HUES6 (cell line): ENCODE data around the gene PARP16.

Source experiments
- H3K27ac ChIP-seq: 2 replicates; pipeline ENCODE4 v1.7.0; 2013; ENCODE audit warnings: low read depth, mild to moderate bottlenecking, low read length, inconsistent platforms
- H3K27me3 ChIP-seq: 2 replicates; pipeline ENCODE4 v1.6.1; 2013; ENCODE audit warnings: low read length; ENCODE audit not compliant: control insufficient read depth, insufficient read depth
- H3K36me3 ChIP-seq: 2 replicates; pipeline ENCODE4 v1.6.1; 2013; ENCODE audit warnings: low read length; ENCODE audit not compliant: control insufficient read depth, insufficient read depth
- H3K4me1 ChIP-seq: 2 replicates; pipeline ENCODE4 v1.6.1; 2013; ENCODE audit warnings: low read length; ENCODE audit not compliant: control insufficient read depth, insufficient read depth
- H3K4me3 ChIP-seq: 2 replicates; pipeline ENCODE4 v1.5.1; 2013; ENCODE audit warnings: low read depth, low read length
- H3K9ac ChIP-seq: one replicate; pipeline ENCODE4 v1.6.1; 2013; ENCODE audit warnings: mild to moderate bottlenecking, low read length
- H3K9me3 ChIP-seq: 2 replicates; pipeline ENCODE4 v1.6.1; 2013; ENCODE audit warnings: low read depth, low read length; ENCODE audit not compliant: control insufficient read depth, insufficient read depth

The PARP16 gene

DNA sequence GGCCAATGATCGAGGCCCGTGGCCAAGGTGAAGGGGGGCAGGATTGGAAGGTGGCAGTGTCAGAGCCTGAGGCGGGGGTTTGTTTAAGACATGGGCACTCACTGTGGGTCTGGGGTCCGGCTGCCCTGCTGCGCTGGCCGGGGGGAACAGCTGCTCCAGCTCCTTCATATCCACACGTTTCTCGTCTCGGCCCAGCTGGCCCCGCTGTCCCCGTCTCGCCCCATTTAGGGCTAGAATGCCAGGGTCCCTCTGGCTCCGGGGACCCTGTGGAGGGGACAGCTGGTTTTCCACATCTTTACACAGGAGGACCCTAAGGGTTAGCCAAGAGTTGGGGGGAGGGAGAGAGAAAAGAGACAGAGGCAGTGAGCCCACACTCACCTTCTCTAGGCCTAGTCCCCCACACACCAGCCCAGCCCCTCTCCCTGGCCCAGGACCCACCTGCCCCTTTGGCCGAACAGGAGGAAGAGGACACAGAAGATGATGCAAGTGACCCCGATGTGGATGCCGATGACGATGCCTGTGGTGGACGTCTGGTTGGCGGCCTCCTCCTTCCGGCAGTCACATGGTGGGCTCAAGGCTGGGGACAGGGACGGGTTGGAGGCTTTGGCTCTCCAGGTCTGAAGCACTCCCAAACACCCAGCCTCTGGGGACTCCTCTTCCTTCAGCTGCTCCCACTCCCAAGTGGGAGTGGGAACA, 42.8 kb upstream of the PARP16 start:
- Histone ChIP-seq H3K27ac (no peak overlapping the region), H3K4me1 (peaks cover 22% of the 10 kb centered on the region), H3K27me3 (no peaks in the 10 kb centered on the region), H3K9me3 (no peaks in the 10 kb centered on the region), H3K9ac (no peak overlapping the region), H3K36me3 (peaks cover 39% of the 10 kb centered on the region), H3K4me3 (no peak overlapping the region)

DNA sequence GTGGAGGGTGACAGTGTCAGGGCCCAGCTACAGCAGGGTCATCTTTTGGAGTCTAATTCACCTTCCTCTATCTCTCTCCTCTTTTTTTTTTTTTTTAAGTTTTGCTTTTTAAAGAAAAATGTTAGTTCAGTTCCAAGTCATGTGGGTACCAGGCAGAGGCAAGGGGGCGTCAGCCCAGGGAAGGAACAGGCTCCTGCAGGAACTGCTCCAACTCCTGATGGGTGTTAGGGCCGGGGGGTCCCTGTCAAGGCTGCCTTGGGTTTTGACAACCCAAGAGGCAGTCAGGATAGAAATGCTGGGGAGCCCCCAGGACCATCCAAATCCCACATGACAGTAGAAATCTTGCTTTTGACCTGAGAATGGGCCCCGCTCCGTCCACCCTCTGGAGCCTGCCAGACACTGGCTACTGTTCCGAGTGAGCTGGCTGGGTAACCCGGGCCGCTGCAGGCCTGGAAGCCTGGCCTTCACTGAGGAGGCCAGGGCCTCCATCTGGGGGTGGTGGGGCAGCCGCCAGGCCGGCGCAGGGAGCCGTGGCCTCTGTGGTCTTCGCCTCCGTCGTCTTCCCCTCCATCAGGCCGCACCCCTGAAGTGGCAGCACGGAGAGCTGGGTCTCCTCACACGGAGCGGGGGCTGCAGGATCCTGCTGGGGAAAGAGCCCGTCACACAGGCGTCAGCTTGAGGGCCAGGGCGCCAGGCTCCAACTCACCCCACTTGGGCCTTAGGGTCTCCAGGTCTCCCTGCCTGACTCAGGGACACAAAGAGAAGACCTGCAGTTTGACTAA, 42.0 kb upstream of the PARP16 start:
- H3K36me3 ChIP-seq, result peaks cover 39% of the 10 kb centered on the region
- no peak overlapping the region for H3K27ac ChIP-seq
- no peak overlapping the region for H3K9ac ChIP-seq
- H3K9me3 ChIP-seq, result no peaks in the 10 kb centered on the region
- H3K4me3 ChIP-seq, result no peak overlapping the region
- peaks cover 14% of the 10 kb centered on the region for H3K4me1 ChIP-seq
- no peaks in the 10 kb centered on the region for H3K27me3 ChIP-seq

DNA sequence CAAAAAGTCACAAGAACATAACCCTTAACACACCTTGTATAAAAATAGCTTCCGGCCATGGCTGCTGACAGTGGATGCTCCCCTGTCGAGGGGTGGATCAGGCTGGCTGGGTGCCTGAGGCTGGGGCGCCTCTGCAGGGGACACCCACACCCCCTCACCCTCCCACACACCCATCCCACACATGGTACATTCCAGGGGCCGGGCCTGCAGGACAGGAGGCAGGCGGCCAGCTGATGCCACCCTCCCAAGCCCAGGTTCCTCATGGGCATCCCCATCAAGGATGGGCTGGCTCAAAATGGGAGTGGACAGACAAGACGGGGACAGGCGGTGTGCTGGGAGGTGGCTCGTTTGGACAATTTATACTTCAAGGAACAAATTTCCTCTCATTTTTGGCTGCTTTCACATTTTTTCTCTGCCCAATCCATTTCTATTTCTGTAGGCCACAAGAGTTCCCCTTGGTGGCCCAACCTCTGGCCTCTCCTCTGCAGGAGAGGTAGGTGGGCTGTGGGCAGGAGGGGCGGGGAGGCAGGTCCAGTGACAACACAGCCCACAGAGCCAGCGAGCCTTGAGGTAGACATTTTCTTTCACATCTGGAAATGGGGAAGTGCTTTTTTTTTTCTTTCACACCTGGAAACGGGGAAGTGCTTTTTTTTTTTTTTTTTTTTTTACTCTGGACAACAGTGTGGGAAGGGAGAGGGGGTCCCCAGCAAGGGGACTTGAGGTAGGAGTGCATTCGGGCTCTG, 41.1 kb upstream of the PARP16 start:
- H3K27ac ChIP-seq, result no peak overlapping the region

DNA sequence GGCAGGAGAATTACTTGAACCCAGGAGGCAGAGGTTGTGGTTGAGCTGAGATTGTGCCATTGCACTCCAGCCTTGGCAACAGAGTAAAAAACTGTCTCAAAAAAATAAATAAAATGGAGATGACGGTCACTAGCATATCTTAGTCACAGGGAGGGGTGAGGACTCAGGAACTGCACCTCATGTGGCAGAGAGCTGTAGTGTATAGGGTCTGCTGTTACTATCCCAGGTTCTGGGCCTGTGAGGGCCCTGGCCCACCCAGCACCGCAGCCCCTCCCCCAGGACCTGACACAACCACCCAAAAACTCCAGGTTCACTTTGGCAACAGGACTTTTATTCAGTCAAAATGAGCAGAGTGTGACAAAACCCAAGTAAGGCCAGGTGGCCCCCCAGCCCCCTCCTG, 40.1 kb upstream of the PARP16 start:
- peaks cover 8% of the 10 kb centered on the region; the same call in 1 of the 2 replicates for H3K4me1 ChIP-seq
- H3K36me3 ChIP-seq, result peaks cover 32% of the 10 kb centered on the region
- H3K27me3 ChIP-seq, result no peaks in the 10 kb centered on the region
- no peaks in the 10 kb centered on the region for H3K9me3 ChIP-seq
- H3K27ac ChIP-seq, result no peak overlapping the region
- H3K4me3 ChIP-seq, result no peak overlapping the region
- no peak overlapping the region for H3K9ac ChIP-seq

More for the DNA sequence above, 41.1 kb upstream of the PARP16 start:
- Histone ChIP-seq H3K4me1 (peaks cover 8% of the 10 kb centered on the region; the same call in 1 of the 2 replicates), H3K4me3 (no peak overlapping the region), H3K9ac (no peak overlapping the region), H3K36me3 (peaks cover 39% of the 10 kb centered on the region), H3K9me3 (no peaks in the 10 kb centered on the region), H3K27me3 (no peaks in the 10 kb centered on the region)

DNA sequence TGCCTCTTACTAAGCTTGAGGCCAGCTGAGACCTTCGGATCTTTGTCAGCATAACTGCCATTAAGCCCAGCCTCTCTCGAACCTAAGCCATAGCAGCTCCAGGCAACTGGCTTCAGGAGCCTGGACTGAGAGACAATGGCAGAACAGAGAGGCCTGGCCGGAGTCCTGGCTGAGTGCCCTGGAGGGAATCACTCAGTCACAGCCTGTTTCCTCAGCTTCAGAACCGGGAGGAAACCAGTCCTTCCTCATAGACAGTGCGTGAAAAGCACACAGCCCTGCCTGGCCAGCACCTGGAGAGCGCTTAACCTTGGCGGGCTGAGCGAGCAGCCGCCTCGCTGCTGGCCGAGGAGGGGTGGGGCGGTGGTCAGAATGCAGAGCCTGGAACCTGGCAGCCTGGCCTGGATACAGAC, 39.4 kb upstream of the PARP16 start:
- H3K4me3 ChIP-seq, result no peak overlapping the region
- H3K9ac ChIP-seq, result no peak overlapping the region
- peaks cover 8% of the 10 kb centered on the region; the same call in 1 of the 2 replicates for H3K4me1 ChIP-seq
- H3K9me3 ChIP-seq, result no peaks in the 10 kb centered on the region
- no peak overlapping the region for H3K27ac ChIP-seq
- peaks cover 25% of the 10 kb centered on the region for H3K36me3 ChIP-seq
- H3K27me3 ChIP-seq, result no peaks in the 10 kb centered on the region

DNA sequence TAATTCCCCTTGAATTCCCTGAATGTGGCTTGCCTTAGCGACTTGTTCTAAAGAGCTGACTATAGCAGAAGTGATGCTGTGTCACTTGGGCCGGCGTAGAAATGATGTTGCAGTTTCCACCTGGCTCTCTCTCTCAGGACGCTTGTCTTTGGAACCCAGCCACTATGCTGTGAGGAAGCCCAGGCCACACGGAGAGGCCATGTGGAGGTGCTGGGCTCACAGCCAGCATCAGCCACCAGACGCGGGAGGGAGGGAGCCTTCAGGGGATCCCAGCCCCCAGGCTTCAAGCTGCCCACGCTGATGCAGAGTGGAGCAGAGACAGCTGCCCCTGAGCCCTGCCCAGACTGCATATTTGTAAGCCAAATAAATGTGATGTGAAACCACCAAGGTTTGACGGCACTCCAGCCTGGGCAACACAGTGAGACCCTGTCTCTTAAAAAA, 36.4 kb upstream of the PARP16 start:
- H3K9ac ChIP-seq, result no peak overlapping the region
- H3K27ac ChIP-seq, result no peak overlapping the region
- H3K4me1 ChIP-seq, result peaks cover 8% of the 10 kb centered on the region; the same call in 1 of the 2 replicates
- no peaks in the 10 kb centered on the region for H3K27me3 ChIP-seq
- H3K36me3 ChIP-seq, result no peaks in the 10 kb centered on the region
- no peaks in the 10 kb centered on the region for H3K9me3 ChIP-seq
- H3K4me3 ChIP-seq, result no peak overlapping the region

DNA sequence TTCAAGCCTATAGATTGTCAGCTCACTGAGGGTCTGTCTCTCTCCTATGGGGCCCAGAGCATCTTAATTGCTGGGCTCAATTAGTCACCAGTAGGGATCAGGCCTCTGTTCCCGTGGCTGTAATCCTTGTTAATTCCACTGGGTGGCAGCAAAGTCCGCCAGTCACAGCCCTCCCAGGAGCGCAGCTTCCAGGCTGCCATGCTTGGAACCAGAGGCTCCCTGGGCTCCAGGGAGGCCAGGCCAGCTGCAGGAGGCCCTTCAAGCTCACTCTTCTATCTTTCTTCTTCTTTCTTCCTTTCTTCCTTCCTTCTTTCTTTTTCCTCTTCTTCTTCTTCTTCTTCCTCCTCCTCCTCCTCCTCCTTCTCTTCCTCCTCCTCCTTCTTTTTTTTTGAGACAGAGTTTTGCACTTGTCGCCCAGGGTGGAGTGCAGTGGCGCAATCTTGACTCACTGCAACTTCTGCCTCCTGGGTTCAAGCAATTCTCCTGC, 32.2 kb upstream of the PARP16 start:
- Histone ChIP-seq H3K27me3 (no peaks in the 10 kb centered on the region), H3K4me3 (no peak overlapping the region), H3K9me3 (no peaks in the 10 kb centered on the region), H3K9ac (no peak overlapping the region), H3K36me3 (no peaks in the 10 kb centered on the region), H3K4me1 (no peaks in the 10 kb centered on the region), H3K27ac (no peak overlapping the region)

DNA sequence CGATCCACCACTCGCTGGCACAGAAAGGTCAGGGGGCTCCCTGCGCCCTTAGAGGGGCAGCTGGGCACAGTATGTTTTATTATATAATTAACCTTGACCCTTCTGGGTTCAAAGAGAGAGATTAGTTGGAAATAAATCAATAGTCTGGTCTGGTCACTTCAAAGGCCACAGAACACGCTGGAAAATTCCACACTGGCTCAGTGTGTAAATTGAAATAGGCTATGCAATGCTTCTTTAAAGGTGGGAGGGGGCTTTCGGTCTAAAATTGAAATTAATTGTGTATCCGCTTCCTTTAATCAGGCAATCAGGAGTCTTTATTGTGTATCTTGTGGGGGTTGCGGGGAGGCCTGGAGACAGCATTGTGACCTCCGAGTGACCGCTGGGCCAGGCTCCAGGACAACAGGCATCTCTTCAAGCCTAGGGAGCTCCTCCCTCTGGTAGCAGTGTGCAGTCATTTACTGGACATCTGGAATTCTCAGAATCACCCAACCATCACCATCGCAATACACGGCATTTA, 25.8 kb upstream of the PARP16 start:
- H3K27ac ChIP-seq, result no peak overlapping the region
- no peaks in the 10 kb centered on the region for H3K27me3 ChIP-seq
- H3K36me3 ChIP-seq, result no peaks in the 10 kb centered on the region

DNA sequence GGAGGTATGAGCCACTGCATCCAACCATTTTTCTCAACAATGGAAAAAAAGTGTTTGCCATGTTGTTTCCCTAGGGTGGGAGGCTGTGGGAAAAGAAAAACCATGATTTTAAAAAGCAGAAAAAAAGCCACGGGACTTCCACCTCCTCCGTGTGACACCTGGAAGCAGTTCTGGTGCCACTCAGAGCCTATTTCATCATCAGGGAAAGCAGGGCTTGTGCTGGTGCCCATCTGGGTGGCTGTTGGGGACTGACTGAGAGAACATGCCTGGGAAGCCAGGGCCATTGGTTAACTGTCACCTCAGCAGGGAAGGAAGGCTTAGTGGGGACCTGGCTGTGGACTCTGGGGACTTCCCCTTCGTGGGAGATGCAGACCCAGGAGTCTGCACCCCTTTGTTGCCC, 25.1 kb upstream of the PARP16 start:
- no peak overlapping the region for H3K27ac ChIP-seq
- no peaks in the 10 kb centered on the region for H3K27me3 ChIP-seq
- H3K4me1 ChIP-seq, result peaks cover 5% of the 10 kb centered on the region; the same call in 1 of the 2 replicates
- H3K9ac ChIP-seq, result no peak overlapping the region
- H3K36me3 ChIP-seq, result no peaks in the 10 kb centered on the region
- no peak overlapping the region for H3K4me3 ChIP-seq
- no peaks in the 10 kb centered on the region for H3K9me3 ChIP-seq

More for the DNA sequence above, 25.8 kb upstream of the PARP16 start:
- no peak overlapping the region for H3K4me3 ChIP-seq
- H3K4me1 ChIP-seq, result peaks cover 5% of the 10 kb centered on the region; the same call in 1 of the 2 replicates
- no peak overlapping the region for H3K9ac ChIP-seq
- H3K9me3 ChIP-seq, result no peaks in the 10 kb centered on the region

DNA sequence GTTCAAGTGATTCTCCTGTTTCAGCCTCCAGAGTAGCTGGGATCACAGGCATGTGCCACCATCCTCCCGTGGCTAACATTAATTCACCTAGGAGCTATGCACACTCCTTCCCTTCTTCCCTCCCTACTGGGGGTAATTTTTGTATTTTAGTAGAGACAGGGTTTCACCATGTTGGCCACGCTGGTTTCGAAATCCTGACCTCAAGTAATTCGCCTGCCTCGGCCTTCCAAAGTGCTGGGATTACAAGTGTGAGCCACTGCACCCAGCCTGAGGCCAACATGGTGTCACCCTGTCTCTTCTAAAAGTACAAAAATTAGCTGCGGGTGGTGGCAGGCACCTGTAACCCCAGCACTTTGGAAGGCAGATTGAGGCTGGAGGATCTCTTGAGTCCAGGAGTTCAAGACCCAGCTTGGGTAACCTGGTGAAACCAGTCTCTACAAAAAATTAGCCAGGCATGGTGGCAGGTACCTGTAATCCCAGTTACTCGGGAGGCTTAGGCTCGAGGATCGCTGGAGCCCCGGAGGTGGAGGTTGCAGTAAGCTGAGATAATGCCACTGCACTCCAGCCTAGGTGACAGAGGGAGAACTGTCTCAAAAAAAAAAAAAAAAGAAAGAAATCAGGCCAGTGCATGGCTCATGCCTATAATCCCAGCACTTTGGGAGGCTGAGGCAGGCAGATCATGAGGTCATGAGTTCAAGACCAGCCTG, 23.9 kb upstream of the PARP16 start:
- H3K4me3 ChIP-seq, result no peak overlapping the region
- no peak overlapping the region for H3K9ac ChIP-seq
- peaks cover 5% of the 10 kb centered on the region; the same call in 1 of the 2 replicates for H3K4me1 ChIP-seq
- no peaks in the 10 kb centered on the region for H3K27me3 ChIP-seq
- no peaks in the 10 kb centered on the region for H3K9me3 ChIP-seq
- H3K36me3 ChIP-seq, result no peaks in the 10 kb centered on the region
- no peak overlapping the region for H3K27ac ChIP-seq
